Right lobe of liver (tissue), 4 donors: Measurements from ENCODE around the gene MOB3B.

Experiments used
- CTCF ChIP-seq, 4 donors: fragments of 200-600 bp in 3 of 4; fragments of 450-650 bp in 1 of 4; IDR thresholded peaks; one replicate each; pipeline versions ENCODE4 v1.5.1 to v1.8.0; 2016 to 2022; ENCODE audit warnings: antibody characterized with exemption in 4 of 4, mild to moderate bottlenecking in 2 of 4
- POLR2A ChIP-seq: fragments of 450-650 bp; IDR thresholded peaks from one replicate; pipeline ENCODE4 v1.6.1; 2017; ENCODE audit warnings: antibody characterized with exemption, mild to moderate bottlenecking
- donor health status: DM: no; HTN: no; CAD: no.
- donor health status: DM: no; HTN: no; CAD: no.
- donor health status: DM: no; HTN: yes; CAD: no.

GRCh38 chr9:27333241-27334052 is 196.2 kb downstream of the MOB3B start:
- TF ChIP-seq CTCF (IDR thresholded peaks at IDR 0.05) (peak; percentile 86 to 92 (median 87)), POLR2A (no peak)
